Measurements from ENCODE around the gene GYG1.

GRCh38 chr3:148950806-148951205 lies 40.5 kb upstream of the GYG1 start:
- TF ChIP-seq CTCF (IDR thresholded peaks at IDR 0.05; ENCODE audit: low read depth, low read length) (peak; percentile 48), EZH2phosphoT487 (IDR thresholded peaks at IDR 0.05; ENCODE audit: low read depth) (no peak)

Data from OCI-LY3 (cell line).